Esophagus muscularis mucosa (tissue), 4 donors: Measurements from ENCODE around the gene EZR. TPM values are rescaled to one million over a fixed set of nuclear protein-coding genes. Genes with fewer than 3 reads are reported as not detected.
A peak's percentile ranks its signal among the peaks of the same experiment; 100 is the strongest.

Experiments
- DNase-seq: peaks from one replicate; pipeline ENCODE4 v3.0.0-alpha.2; 2017; ENCODE audit errors: extremely low spot score
- H3K27ac ChIP-seq, 4 donors: fragments of 200-600 bp; sonication (generic); replicated peaks in 1 of 4; 1 replicate in 3 of 4; 2 replicates in 1 of 4; pipeline ENCODE4 v1.5.1; 2016 to 2019; ENCODE audit warnings: mild to moderate bottlenecking in 1 of 4
- H3K27me3 ChIP-seq, 4 donors: fragments of 200-600 bp; sonication (generic); one replicate each; pipeline versions ENCODE4 v1.5.1 to v1.6.0; 2016 to 2019
- H3K36me3 ChIP-seq, 4 donors: fragments of 200-600 bp; sonication (generic); one replicate each; pipeline ENCODE4 v1.5.1; 2016 to 2019
- H3K4me1 ChIP-seq, 4 donors: fragments of 200-600 bp; sonication (generic); one replicate each; pipeline ENCODE4 v1.5.1; 2016 to 2019
- H3K4me3 ChIP-seq, 4 donors: fragments of 200-600 bp; sonication (generic); 1 replicate in 2 of 4; 2 replicates in 2 of 4; pipeline ENCODE4 v1.5.1; 2016 to 2019; ENCODE audit warnings: mild to moderate bottlenecking in 4 of 4, moderate library complexity in 1 of 4
- H3K9me3 ChIP-seq, 4 donors: fragments of 200-600 bp; sonication (generic); 1 replicate in 3 of 4; 2 replicates in 1 of 4; pipeline ENCODE4 v1.5.1; 2016 to 2019
- EP300 ChIP-seq: sonication (generic); formaldehyde crosslinking; IDR thresholded peaks from one replicate; pipeline ENCODE4 v1.6.1; 2017; ENCODE audit warnings: antibody characterized with exemption
- POLR2A ChIP-seq: fragments of 450-650 bp; IDR thresholded peaks from one replicate; pipeline ENCODE4 v1.6.1; 2017; ENCODE audit warnings: antibody characterized with exemption, moderate library complexity, mild to moderate bottlenecking, low read depth
- POLR2AphosphoS5 ChIP-seq, 2 donors: sonication (generic); formaldehyde crosslinking; IDR thresholded peaks; one replicate each; pipeline ENCODE4 v1.6.1; 2017; ENCODE audit warnings: antibody characterized with exemption in 2 of 2
- WGBS: methylation state at CpG from one replicate; pipeline ENCODE4 v1.1.5; 2018; 5-methylcytosine and 5-hydroxymethylcytosine counted together
- intact Hi-C: fragments of 100-400 bp; cut with DNase I; formaldehyde crosslinking; loops from one replicate; pipeline ENCODE4 v1.15.1; 2023
- total RNA-seq, 4 donors: library from RNA; depleted of rRNA; stranded (reverse); fragments of >200 nt; gene quantifications; one replicate each; pipeline versions ENCODE4 v1.1.0 to v1.2.1, GENCODE V29; 2016
- TF ChIP-seq, protein P1 (sequence below), 3 experiments: fragments of 200-600 bp in 2 of 3; fragments of 450-650 bp in 1 of 3; sonication (generic) in 2 of 3; IDR thresholded peaks; one replicate each; pipeline ENCODE4 v1.5.1; 2017 to 2019; ENCODE audit warnings: antibody characterized with exemption in 3 of 3, mild to moderate bottlenecking in 2 of 3, moderate library complexity in 1 of 3

The EZR gene
- total RNA-seq, 4 donors from 2014 or later: 205 to 226 (median 212) TPM

DNA sequence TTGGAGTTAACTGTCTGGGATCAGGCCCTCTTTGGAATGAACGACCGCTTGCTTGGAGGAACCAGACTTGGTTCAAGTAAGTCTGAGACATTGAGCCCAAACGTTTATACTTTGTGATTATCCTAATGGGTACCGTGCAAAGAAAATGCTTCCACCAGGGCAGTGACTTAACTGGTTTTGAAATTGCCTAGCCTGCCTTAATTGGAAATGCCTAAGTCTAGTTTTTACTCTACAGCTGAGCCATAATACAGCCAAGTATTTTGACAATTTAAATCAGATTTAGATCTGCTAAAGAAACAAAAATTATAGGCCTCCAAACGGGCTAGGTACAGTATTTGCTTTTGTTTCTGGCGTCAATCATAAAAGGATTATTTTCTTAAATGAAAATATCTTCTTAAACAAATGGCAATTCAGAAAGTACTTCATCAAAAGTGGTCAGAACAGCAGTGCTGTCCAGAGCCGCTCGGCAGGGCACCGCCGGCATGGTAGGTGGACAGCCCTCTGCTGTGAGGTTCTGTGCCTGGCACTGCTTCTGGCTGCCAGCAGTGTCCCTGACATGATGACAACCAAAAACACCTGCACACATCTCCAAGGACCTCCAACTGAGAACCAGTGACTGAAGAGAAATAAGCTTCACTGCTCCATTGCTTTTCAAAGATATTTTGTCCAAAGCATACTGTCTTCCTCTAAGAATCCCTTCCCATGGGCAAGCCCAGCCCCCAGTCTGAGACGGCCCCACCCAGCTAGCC lies 55.6 kb downstream of the EZR start:
- no peak overlapping the region for H3K4me3 ChIP-seq
- H3K27ac ChIP-seq: peak overlapping the region; percentile 18 to 71 (median 49)
- no peak for TF ChIP-seq POLR2AphosphoS5 (IDR thresholded peaks at IDR 0.05)
- no peak for TF ChIP-seq EP300
- TF ChIP-seq, protein P1, sequence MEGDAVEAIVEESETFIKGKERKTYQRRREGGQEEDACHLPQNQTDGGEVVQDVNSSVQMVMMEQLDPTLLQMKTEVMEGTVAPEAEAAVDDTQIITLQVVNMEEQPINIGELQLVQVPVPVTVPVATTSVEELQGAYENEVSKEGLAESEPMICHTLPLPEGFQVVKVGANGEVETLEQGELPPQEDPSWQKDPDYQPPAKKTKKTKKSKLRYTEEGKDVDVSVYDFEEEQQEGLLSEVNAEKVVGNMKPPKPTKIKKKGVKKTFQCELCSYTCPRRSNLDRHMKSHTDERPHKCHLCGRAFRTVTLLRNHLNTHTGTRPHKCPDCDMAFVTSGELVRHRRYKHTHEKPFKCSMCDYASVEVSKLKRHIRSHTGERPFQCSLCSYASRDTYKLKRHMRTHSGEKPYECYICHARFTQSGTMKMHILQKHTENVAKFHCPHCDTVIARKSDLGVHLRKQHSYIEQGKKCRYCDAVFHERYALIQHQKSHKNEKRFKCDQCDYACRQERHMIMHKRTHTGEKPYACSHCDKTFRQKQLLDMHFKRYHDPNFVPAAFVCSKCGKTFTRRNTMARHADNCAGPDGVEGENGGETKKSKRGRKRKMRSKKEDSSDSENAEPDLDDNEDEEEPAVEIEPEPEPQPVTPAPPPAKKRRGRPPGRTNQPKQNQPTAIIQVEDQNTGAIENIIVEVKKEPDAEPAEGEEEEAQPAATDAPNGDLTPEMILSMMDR (IDR thresholded peaks at IDR 0.05): peak in 1 of 3 experiments; percentile 5
- no peak for TF ChIP-seq POLR2A
- intact Hi-C loops: loop anchor here (5.0 kb wide), 1 partner anchor 56 kb away; no protein-coding TSS in a partner anchor
- no peaks in the 10 kb centered on the region for H3K9me3 ChIP-seq
- no peak for DNase-seq
- H3K4me1 ChIP-seq: peaks cover 0 to 22% (median 18%) of the 10 kb centered on the region in 4 donors
- H3K27me3 ChIP-seq: no peaks in the 10 kb centered on the region
- WGBS: 46% methylated on average over 10 of the region's 11 CpGs
- H3K36me3 ChIP-seq: peaks cover 38 to 49% (median 46%) of the 10 kb centered on the region in 4 donors

DNA sequence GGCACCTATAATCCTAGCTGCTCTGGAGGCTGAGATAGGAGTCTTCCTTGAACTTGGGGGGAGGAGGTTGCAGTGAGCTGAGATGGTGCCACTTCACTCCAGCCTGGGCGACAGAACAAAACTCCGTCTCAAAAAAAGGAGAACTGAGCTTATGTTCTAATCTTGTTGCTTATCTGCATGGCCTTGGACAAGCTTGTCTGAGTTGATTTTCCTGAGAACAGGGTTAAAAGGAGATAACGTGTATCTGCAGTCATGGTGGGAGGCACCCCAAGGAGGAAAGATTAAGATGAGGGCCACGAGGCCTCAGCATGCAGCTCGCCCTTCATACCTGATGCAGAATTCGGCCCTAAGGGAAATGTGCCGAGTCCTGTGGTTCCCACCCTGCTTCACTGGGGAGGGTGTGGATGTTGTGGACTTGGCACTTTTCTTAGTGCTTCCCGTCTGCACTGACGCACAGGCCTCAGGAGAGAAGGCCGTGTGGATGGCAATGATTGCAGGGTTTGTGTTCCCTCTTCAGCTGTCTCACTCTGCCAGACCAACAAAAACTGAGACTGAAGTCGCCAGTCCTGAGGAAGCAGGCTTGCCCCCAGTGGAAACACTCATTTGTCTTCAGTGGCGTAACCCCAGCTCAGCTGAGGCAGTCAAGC lies 56.3 kb downstream of the EZR start:
- H3K9me3 ChIP-seq: no peaks in the 10 kb centered on the region
- WGBS: 67% methylated on average over 12 of the region's 12 CpGs
- intact Hi-C loops: loop anchor here (5.0 kb wide), 1 partner anchor 56 kb away; no protein-coding TSS in a partner anchor
- peak overlapping the region; percentile 18 to 71 (median 49) for H3K27ac ChIP-seq
- no peak for DNase-seq
- H3K36me3 ChIP-seq: peaks cover 31 to 42% (median 39%) of the 10 kb centered on the region in 4 donors
- TF ChIP-seq, protein P1 (IDR thresholded peaks at IDR 0.05): no peak
- no peak for TF ChIP-seq EP300
- TF ChIP-seq POLR2AphosphoS5 (IDR thresholded peaks at IDR 0.05): peak; percentile 36 to 38
- peaks cover 0 to 22% (median 18%) of the 10 kb centered on the region in 4 donors for H3K4me1 ChIP-seq
- no peak overlapping the region for H3K4me3 ChIP-seq
- H3K27me3 ChIP-seq: no peaks in the 10 kb centered on the region

DNA sequence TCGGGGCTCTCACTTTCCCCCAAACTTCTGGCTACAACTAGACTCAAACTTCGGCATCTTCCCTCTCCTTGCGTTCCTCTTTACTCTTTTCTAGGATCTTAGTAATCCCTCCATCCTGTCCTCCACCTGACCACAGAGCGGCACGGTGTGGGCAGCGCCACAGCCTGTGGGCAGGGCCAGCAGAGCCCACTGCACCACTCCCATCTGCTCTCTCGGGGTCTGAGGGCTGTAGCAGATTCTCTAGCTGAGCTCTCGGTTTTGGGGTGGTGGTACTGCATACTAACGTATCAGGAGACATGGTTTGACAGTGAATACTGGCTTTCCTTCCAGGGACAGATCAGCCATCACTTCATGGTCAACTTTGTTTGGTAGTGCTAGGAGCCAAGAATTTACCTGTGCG lies 57.4 kb downstream of the EZR start:
- H3K27me3 ChIP-seq: no peaks in the 10 kb centered on the region
- H3K4me3 ChIP-seq: no peak overlapping the region
- intact Hi-C loops: loop anchor here (5.0 kb wide), 1 partner anchor 54 kb away; no protein-coding TSS in a partner anchor
- no peak for DNase-seq
- no peak overlapping the region for H3K27ac ChIP-seq
- peaks cover 20 to 39% (median 29%) of the 10 kb centered on the region in 4 donors for H3K36me3 ChIP-seq
- WGBS: 95% methylated on average over 8 of the region's 10 CpGs
- H3K4me1 ChIP-seq: peaks cover 0 to 22% (median 18%) of the 10 kb centered on the region in 4 donors
- H3K9me3 ChIP-seq: no peaks in the 10 kb centered on the region
- no peak for TF ChIP-seq EP300
- TF ChIP-seq, protein P1 (IDR thresholded peaks at IDR 0.05): no peak
- TF ChIP-seq POLR2A: no peak
- no peak for TF ChIP-seq POLR2AphosphoS5 (IDR thresholded peaks at IDR 0.05)

DNA sequence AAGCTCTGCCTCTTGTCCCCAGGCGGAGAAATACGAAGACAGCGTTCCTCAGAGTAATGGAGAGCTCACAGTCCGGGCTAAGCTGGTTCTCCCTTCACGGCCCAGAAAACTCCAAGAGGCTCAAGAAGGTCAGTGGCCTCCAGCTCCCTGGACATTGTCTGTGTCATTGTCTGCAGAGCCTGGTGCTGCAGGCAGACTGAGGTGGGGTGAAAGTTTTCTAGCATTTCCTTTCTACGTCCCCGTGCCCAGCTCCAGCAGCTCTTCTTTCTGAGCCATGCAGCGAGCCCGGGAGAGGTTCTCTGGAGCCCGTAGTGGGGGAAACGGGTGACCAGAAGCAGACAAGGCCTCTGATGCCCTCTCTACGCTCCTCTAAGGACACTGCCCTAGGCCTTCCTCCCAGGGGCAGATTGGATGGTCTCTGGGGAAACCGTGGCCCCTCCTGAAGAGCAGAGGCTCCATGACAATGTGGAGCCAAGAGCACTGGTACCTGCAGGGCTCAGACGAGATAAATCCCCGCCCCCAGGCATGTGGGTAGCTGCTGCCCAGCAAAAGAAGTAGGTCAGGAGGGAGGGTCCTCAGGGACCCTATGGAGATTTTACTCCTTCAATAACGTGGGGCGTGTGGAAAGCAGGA lies 58.4 kb downstream of the EZR start:
- no peak for DNase-seq
- Histone ChIP-seq H3K4me1 (peaks cover 0 to 22% (median 18%) of the 10 kb centered on the region in 4 donors), H3K4me3 (no peak overlapping the region), H3K9me3 (no peaks in the 10 kb centered on the region), H3K27ac (no peak overlapping the region), H3K27me3 (no peaks in the 10 kb centered on the region), H3K36me3 (peaks cover 11 to 29% (median 19%) of the 10 kb centered on the region in 4 donors)
- intact Hi-C loops: loop anchor here (5.0 kb wide), 1 partner anchor 53 kb away; no protein-coding TSS in a partner anchor
- no peak for TF ChIP-seq POLR2A
- WGBS: 86% methylated on average over 10 of the region's 17 CpGs
